NCI-H524 (cell line): Measurements from ENCODE around the gene RBPJL.

Experiments
- DNase-seq, 2 experiments: peaks; one replicate each; lab custom pipeline; 2025; lab: John Stamatoyannopoulos, UW

RBPJL gene

GRCh38 chr20:45293041-45294002 is 13.3 kb upstream of the RBPJL start:
- DNase-seq = peak; percentile 78 to 86

DNA sequence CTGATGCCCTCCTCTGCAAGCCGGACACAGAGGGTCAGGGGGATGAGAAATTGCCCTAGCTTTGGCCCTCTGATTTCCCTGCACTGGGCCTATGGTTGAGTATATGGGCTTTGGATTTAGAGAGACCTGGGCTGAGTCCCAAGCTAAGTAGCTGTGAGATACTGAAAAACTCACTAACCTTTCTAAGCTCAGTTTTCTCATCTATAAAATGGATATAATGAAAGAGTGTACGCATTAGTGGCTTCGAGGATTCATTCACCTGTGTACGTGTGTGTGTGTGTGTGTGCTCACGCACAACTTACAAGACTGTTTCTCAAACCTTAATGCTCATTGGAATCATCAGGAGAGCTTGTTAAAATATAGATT is 12.7 kb upstream of the RBPJL start:
- DNase-seq = no peak

DNA sequence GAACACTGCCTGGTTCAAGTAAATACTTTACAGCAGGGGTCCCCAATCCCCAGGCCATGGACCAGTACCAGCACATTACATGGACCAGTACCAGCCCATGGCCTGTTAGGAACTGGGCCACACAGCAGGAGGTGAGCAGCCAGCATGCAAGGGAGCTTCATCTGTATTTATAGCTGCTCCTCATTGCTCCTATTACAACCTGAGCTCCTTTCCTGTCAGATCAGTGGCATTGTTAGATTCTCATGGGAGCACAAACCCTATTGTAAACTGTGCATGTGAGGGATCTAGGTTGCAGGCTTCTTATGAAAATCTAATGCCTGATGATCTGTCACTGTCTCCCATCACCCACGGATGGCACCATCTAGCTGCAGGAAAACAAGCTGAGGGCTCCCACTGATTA is 12.0 kb upstream of the RBPJL start:
- no peak for DNase-seq

- no peak for DNase-seq
These were observed 8.7 kb upstream of the RBPJL start for GRCh38 chr20:45297786-45298497.

DNA sequence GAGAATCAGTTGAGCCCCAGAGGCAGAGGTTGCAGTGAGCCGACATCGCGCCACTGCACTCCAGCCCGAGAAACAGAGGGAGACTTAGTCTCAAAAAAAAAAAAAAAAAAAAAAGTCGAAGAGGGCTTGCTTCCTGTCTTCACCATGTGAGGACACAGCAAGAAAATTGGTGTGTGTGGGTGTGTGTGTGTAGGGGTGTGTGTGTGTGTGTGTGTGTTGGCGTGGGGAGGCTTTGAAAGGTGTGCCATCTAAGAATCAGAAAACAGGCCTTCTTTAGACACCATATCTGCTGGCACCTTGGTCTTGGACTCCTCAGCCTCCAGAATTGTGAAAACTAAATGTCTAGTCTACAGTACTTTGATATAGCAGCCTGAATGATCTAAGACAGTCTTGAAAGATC is 6.9 kb upstream of the RBPJL start:
- no peak for DNase-seq

GRCh38 chr20:45300961-45301360 is 5.7 kb upstream of the RBPJL start:
- peak in 1 of 2 experiments; percentile 53 for DNase-seq

- DNase-seq = no peak
These were observed 4.8 kb upstream of the RBPJL start for GRCh38 chr20:45301824-45302271.

DNA sequence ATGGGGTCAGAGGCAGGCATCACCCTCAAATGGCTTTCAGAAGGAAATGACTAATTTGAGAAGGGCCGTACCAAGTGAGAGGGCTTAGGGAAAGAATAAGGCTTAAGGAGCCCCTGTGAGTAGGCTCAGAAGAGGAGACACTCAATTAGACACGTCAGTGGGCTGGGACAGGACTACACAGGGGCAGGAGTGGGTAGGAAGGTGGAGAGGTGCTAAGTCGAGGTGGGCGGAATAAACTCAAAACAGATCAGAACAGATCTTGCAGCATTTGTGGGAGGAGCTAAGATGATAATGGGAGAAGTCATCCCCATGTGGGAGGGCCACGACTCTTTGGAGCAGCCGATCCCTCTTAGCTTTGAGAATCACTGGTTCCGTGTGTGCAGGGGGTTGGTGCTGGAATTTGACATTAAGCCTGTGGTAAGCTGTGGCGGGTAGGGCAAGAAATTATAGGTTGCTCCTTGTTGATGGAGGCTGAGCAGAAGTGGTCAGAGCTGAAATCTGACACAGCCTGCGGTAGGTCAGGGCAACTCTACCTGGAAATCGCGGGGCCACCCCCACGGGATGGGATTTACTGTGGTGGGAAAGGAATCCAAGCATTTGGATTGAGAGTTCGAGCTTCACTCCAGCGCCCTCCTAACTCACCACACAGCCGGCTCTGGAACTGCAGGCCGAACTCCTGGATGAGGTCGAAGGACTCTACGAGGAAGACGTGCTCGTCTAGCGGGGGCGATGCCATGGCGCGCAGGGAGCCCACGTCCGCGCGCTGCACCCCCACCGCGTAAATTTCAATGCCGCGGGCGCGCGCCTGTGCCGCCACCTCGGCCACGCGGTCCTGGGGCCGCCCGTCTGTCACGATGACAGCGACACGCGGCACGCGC is 2.8 kb upstream of the RBPJL start:
- DNase-seq = no peak

GRCh38 chr20:45304464-45304999 is 2.1 kb upstream of the RBPJL start:
- DNase-seq = no peak

- DNase-seq = no peak
These were observed 1.4 kb upstream of the RBPJL start for GRCh38 chr20:45305262-45305661.

DNA sequence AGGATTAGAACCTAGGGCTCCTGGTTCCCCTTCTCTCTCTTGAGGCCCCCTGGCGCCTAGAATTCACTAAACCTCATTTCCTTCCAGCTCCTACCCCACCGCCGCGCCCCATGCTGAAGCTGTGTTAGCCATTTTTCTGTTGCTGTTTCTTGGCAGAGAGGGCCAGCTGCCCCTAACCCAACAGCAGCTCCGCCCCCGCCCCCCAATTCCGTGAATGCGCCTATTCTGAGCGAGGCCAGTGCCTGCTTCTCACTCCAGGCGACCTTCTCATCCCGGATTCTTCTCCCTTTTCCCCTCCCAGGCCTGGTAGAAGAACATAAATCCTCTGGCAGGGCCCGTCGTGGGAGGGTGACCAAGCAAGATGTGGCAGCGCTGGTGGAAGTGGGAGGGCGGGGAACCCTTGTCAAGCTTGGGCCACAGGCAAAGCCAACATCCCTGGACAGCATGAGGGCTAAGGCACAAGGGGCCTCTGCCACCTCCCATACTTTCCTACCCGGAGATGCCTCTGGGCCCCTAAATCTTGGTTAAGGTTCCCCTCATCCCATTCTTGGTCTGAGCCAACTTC is 518 bp downstream of the RBPJL start:
- no peak for DNase-seq

GRCh38 chr20:45308117-45308778 is 1.6 kb downstream of the RBPJL start, which contains the start of gene MATN4:
TSS of gene MATN4 (minus strand) at chr20:45308299. CDS start at chr20:45305582, 2,717 bp downstream.
- no peak for DNase-seq

DNA sequence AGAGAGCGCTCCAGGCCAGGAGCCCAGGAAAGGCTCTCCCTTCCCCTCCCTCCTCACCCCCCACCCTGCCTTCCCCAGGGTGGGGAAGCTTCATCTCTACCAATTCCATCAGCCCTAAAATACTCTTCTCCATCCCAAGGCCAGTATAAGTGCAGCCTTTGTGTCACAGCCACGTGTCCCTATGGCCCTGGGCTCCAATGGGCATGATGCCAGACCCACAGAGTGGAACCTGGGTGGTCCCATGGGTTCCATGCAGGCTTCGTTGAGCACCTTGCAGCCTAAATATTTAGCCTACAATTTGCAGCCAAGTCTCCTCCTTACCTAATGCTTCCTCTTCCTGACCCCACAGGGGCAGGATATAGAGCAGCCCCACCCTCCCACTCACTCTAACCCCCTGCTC is 2.4 kb downstream of the RBPJL start:
- no peak for DNase-seq

DNA sequence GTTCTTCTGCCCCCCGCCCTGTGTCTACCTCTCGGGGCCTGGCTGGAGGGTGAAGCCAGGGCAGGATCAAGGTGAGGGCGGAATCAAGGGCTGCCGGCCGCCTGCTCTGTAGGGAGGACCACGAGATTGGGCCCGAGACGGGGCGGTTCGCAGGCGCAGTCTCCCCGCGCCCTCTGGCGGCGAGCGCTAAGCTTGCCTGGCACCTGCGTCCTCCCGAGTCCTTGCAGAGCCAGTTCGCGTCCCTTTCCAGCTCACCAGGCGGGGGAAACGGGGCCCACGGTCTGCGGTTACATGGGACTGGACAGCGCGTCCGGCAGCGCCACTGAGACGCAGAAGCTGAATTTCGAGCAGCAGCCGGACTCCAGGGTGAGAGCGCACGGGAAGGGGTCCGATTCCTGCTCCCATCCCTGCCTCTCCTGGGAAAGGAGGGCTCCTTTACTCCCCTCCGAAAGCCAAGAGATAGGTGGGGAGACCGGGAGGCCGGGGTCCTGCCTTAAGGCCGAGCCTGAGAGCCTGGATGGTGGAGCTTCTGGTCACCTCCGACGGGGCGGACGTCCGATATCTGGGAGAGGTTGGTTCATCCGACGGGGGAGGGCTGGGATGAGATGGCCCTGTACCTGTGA is 5.1 kb downstream of the RBPJL start:
- peak in 1 of 2 experiments; percentile 64 for DNase-seq

DNA sequence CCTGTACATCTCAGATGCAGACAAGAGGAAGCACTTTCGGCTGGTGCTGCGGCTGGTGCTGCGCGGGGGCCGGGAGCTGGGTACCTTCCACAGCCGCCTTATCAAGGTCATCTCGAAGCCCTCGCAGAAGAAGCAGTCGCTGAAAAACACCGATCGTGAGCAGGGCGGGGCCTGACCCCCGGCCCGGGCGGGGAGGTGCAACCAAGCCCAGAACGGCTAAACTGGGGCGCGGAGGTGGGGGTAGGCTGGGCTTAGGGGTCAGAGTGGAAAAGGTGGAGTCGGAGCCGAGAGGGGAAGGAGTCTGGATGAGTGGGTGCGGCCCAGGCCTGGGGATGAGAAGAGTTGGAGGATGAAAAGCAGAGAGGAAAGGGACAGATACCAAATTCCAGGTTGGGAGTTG is 5.6 kb downstream of the RBPJL start:
- DNase-seq = no peak

DNA sequence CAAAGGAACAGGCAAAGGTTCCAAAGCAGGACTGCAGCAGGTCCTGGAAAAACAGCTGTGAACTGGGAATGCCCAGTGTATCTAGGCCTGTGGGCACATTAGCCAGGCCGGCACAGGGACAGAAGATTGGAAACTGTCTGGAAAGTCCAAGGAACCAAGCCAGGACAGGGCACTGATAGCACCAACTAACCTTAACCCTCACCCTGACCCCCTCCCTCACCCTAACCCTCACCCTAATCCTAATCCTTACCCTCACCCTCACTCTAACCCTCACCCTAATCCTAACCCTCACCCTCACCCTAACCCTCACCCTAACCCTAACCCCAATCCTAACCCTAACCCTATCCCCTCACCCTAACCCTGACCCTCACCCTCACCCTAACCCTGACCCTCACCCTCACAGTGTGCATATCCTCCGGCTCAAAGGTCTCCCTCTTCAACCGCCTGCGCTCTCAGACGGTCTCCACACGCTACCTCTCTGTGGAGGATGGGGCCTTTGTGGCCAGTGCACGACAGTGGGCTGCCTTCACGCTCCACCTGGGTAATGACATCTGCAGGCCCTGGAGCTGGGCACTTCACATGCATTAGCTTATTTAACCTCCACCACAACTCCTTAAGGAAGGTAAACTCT is 6.5 kb downstream of the RBPJL start:
- no peak for DNase-seq

DNA sequence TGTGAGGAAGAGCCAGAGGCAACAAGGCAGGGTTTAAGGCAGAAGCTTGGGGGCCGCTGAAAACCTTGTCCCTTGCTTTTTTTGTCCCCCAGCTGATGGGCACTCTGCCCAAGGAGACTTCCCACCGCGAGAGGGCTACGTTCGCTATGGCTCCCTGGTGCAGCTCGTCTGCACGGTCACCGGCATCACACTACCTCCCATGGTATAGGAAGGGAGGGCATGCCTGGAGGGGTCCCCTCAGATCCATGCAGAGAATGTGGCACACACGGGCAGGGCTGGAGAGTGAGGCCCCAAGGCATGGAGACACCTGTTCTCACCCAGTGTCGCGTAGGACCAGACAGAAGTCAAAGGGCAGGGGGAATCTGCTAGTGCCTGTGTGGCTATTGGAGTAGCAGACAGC is 7.3 kb downstream of the RBPJL start:
- no peak for DNase-seq

DNA sequence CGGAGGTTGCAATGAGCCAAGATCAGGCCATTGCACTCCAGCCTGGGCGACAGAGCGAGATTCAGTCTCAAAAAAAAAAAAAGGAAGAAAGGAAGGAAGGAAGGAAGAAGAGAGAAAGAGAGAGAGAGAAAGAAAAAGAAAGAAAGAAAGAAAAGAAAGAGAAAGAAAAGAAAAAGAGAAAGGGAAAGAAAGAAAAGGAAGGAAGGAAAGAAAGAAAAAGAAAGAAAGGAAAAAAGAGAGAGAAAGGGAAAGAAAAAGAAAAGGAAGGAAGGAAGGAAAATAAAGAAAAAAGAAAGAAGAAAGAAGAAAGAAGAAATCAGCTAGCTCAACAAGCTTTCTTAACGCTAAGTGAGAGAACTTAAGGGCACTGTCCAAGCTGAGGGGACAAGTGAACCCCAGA is 9.0 kb downstream of the RBPJL start:
- DNase-seq = no peak

DNA sequence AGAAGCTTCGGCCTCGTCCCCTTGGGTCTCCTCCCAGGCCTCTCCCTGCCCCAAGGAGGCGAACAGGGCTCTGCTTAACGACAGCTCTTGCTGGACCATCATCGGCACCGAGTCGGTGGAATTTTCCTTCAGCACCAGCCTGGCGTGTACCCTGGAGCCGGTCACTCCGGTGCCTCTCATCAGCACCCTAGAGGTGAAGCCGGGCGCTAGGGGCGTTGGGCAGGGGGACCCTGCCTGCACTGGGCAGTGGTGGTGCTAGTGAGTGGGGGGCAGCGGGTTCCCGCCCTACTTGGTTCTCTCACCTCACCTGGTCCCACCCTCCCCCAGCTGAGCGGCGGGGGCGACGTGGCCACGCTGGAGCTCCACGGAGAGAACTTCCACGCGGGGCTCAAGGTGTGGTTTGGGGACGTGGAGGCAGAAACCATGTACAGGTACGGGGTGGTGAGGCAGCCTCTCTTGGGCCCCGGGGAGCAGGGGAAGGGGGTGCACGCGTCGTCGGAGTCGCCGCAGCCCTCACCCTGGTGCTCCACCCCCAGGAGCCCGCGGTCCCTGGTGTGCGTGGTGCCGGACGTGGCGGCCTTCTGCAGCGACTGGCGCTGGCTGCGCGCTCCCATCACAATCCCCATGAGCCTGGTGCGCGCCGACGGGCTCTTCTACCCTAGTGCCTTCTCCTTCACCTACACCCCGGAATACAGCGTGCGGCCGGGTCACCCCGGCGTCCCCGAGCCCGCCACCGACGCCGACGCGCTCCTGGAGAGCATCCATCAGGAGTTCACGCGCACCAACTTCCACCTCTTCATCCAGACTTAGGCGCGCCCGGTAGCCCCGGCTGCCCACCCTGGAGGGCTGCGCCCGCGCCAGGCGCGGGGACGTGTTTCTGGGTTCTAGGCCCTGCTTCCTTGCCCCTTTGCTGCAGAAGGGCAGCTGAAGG is 9.8 kb downstream of the RBPJL start:
- DNase-seq = no peak
